Activated CD8-positive, alpha-beta memory T cell treated with anti-CD3 and anti-CD28 coated beads for 36 hours (primary cell): Measurements from ENCODE around the gene SORL1. TPM values are rescaled to one million over a fixed set of nuclear protein-coding genes. Genes with fewer than 3 reads are reported as not detected.
"Not testable (repeated sequence)": the region's sequence is repeated elsewhere in the genome, so short reads cannot be mapped to it uniquely, and the experiment has no call there.

Experiments
- CTCF ChIA-PET: fragments of 350-600 bp; sonication (Branson Sonifier 250); formaldehyde crosslinking; loops from one replicate; lab custom pipeline; 2021; ENCODE audit warnings: antibody characterized with exemption; lab: Charles Lee
- POLR2A ChIA-PET: fragments of 350-600 bp; sonication (Branson Sonifier 250); formaldehyde crosslinking; loops from one replicate; lab custom pipeline; 2021; ENCODE audit warnings: antibody characterized with exemption; lab: Charles Lee
- total RNA-seq, 2 experiments: library from RNA; stranded (reverse); gene quantifications; one replicate each; pipeline ENCODE4 v1.2.3, GENCODE V29; 2021

SORL1 gene
- total RNA-seq, 2 experiments from 2014 or later = 21.8 to 22.0 TPM

- CTCF ChIA-PET = no interaction called here
- POLR2A ChIA-PET = no interaction called here
Observed at GRCh38 chr11:121561240-121561639, 109.1 kb downstream of the SORL1 start.

GRCh38 chr11:121561716-121562115, 109.6 kb downstream of the SORL1 start:
- POLR2A ChIA-PET = no interaction called here
- CTCF ChIA-PET = no interaction called here

DNA sequence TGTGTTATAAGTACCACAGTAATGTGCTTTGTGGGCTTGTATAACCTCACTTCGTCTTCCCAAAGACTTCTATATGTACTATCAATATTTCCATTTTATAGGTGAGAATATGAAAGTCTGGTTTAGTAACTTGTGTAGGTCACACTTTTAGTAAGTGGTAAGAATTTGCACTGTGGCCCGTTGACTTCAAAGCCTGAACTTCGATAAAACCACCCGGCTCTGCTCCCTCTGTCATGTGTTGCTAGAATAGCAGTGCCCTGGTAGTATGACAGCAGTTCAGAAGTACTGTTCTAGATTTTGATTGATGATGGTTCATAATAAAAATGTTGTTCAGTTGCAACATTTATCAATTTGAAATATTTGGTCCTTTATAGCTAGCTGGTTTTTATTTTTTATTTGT, 110.9 kb downstream of the SORL1 start:
- CTCF ChIA-PET = interaction anchor here (1.5 kb wide), 1 partner anchor 25 kb away, joined by 3 read pairs; no protein-coding TSS in a partner anchor
- POLR2A ChIA-PET = no interaction called here

GRCh38 chr11:121563900-121564822, 112.0 kb downstream of the SORL1 start:
- ChIA-PET CTCF (interaction anchor here (1.5 kb wide), 1 partner anchor 26 kb away, joined by 3 read pairs; no protein-coding TSS in a partner anchor), POLR2A (no interaction called here)

DNA sequence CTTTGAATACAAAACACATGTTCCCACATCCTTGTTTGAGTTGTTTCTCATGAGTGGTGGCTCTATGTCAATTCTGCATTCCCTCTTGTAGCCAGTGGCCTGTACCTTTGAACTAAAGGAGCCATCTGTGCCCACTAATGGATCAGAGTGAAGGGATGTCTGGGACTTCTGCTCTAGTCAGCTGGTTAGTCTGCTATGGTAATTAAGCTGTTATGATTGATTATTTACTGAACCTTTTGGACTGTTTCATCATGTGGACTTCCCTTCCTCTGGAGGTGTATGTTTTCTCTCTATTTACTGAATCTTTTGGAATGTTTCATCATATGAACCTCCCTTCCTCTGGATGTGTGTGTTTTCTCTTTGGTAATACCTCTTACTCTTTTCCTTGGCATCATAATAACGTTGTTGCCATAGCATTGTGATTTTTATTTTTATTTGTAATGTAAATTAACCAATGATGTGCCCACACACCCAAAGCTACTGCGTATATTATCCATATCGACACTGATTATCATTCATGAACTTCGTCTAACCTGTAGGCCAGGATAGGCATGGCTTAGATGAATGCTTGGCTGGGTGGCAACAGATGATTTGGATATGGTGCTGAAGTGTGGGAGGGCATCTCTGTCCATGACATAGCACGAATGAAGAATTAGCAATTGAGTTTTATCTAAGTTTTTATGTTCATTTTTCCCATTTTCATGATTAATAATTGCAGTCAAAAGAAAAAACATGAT, 113.0 kb downstream of the SORL1 start:
- CTCF ChIA-PET = no interaction called here
- POLR2A ChIA-PET = no interaction called here

- POLR2A ChIA-PET = no interaction called here
- CTCF ChIA-PET = interaction anchor here (0.5 kb wide), 1 partner anchor 14 kb away, joined by 4 read pairs; no protein-coding TSS in a partner anchor
Observed at GRCh38 chr11:121566279-121567168, 114.4 kb downstream of the SORL1 start.

- ChIA-PET POLR2A (no interaction called here), CTCF (no interaction called here)
Observed at GRCh38 chr11:121567995-121568394, 115.9 kb downstream of the SORL1 start.

- CTCF ChIA-PET, POLR2A ChIA-PET: not testable (repeated sequence)
Observed at GRCh38 chr11:121569332-121570299, 117.5 kb downstream of the SORL1 start.

GRCh38 chr11:121570453-121570852, 118.3 kb downstream of the SORL1 start:
- CTCF ChIA-PET = no interaction called here

GRCh38 chr11:121571506-121571905, 119.4 kb downstream of the SORL1 start:
- ChIA-PET CTCF (no interaction called here), POLR2A (no interaction called here)

More at GRCh38 chr11:121570453-121570852, 118.3 kb downstream of the SORL1 start:
- POLR2A ChIA-PET = no interaction called here

DNA sequence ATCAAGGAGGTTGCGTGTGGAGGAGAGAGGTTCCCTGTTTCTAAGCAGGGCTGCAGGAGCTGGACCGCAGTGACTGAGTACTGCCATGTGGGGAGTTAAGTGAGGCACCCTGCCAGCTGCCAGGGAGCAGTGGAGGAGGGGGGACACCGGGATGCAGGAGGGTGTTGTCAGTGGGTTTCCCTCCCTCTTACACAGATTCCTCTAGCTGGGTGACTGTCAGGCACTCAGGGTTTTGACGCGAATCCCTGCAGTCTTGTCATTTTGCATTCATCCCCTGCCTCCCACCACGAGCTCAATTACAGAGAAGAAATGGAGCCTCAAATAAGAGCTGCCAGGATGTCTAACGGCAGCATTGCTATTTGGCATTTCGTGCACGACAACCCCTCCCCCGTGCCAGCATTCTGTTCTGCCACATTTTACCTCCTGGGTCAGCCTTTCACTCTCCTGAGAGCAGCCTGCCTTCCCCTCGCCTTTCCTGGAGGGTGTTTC, 120.5 kb downstream of the SORL1 start:
- ChIA-PET CTCF (no interaction called here), POLR2A (no interaction called here)

GRCh38 chr11:121574801-121575200, 122.7 kb downstream of the SORL1 start:
- POLR2A ChIA-PET = no interaction called here
- CTCF ChIA-PET = no interaction called here

- CTCF ChIA-PET = no interaction called here
- POLR2A ChIA-PET = no interaction called here
Observed at GRCh38 chr11:121575250-121575962, 123.3 kb downstream of the SORL1 start.

DNA sequence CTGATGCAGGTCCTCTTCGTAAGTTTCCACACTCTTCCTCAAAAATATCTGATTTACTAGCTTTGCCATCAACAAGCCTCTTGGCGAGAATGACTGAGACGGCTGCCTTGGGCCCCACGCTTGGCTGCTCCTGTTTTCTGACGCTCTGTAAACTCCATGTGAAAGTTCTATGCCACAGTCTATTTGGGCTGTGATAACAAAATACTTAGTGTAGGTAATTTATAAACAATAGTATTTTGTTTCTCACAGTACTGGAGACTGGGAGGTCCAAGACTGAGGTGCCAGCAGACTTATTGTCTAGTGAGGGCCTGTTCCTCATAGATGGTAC, 123.8 kb downstream of the SORL1 start:
- ChIA-PET CTCF (no interaction called here), POLR2A (no interaction called here)

DNA sequence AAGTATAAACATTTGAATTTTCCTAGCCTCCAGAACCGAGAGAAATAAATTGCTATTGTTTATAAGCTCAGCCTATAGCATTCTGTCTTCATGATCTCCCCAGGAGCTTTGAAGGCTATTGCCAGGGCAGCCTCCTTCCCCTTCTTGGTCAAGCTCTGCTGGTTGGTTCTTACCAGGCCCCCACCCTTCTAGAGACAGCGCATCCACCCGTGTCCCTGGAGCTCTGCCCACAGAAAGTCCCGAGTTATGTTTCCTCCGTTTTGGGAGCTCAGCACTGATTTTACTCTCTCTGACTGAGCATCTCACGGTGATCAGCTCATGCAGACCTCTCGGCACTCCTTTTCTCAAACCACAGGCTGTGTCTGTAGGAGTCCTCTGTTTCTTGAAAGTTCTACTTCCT, 124.4 kb downstream of the SORL1 start:
- ChIA-PET POLR2A (no interaction called here), CTCF (interaction anchor here (1.3 kb wide), 1 partner anchor 110 kb away, joined by 3 read pairs; no protein-coding TSS in a partner anchor)

DNA sequence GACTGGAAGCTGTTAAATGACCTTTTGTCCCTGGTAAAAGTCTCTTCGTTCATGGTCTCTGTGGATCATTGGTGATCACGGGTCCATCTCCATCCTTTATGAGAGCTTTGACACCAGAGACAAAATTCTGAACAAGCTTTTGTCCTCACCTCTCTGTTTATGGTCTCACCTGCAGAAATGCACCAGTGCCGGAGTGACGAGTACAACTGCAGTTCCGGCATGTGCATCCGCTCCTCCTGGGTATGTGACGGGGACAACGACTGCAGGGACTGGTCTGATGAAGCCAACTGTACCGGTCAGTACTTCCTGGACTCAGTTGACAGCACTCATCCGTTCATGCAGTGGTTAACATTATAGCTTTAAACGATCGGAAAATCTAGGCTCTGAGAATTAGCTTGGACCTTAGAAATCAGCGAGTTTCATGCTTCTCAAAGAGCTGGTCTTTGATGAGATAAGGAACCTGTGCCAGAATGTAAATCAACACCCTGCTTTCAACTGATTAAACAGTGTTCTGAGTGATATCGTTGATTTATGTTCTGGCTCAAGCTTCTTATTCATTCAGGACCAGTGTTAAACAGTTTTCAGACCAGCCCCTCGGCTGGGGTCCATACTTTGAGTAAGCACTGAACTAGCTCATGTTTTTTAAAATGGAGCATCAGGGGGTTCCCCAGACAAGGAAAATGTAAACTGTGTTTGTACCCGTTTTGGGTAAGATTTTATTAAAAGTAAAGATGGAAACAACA, 125.2 kb downstream of the SORL1 start:
- POLR2A ChIA-PET = no interaction called here
- CTCF ChIA-PET = interaction anchor here (0.9 to 1.3 kb wide), 2 partner anchors 111 to 161 kb away, joined by 3 to 4 read pairs; no protein-coding TSS in a partner anchor
